ENCODE results near the gene FBLN2. TPM values are rescaled to one million over a fixed set of nuclear protein-coding genes. Genes with fewer than 3 reads are reported as not detected.

The FBLN2 gene
- total RNA-seq, 2 donors from 2014 or later: 12.8 to 318 TPM

- H3K9me3 ChIP-seq: no peaks in the 10 kb centered on the region
- H3K4me1 ChIP-seq (replicated peaks): no peaks in the 10 kb centered on the region
- DNase-seq (ENCODE audit: low spot score): no peak
- no peaks in the 10 kb centered on the region for H3K27me3 ChIP-seq (replicated peaks; ENCODE audit: insufficient read depth)
- H3K36me3 ChIP-seq: no peaks in the 10 kb centered on the region
- TF ChIP-seq POLR2AphosphoS5 (IDR thresholded peaks at IDR 0.05): no peak
- TF ChIP-seq, protein P1, sequence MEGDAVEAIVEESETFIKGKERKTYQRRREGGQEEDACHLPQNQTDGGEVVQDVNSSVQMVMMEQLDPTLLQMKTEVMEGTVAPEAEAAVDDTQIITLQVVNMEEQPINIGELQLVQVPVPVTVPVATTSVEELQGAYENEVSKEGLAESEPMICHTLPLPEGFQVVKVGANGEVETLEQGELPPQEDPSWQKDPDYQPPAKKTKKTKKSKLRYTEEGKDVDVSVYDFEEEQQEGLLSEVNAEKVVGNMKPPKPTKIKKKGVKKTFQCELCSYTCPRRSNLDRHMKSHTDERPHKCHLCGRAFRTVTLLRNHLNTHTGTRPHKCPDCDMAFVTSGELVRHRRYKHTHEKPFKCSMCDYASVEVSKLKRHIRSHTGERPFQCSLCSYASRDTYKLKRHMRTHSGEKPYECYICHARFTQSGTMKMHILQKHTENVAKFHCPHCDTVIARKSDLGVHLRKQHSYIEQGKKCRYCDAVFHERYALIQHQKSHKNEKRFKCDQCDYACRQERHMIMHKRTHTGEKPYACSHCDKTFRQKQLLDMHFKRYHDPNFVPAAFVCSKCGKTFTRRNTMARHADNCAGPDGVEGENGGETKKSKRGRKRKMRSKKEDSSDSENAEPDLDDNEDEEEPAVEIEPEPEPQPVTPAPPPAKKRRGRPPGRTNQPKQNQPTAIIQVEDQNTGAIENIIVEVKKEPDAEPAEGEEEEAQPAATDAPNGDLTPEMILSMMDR (IDR thresholded peaks at IDR 0.05): no peak
- TF ChIP-seq POLR2A (IDR thresholded peaks at IDR 0.05): no peak
- intact Hi-C loops (cut with DNase I): no loop called here
- H3K4me3 ChIP-seq: no peak overlapping the region
- no peak overlapping the region for H3K27ac ChIP-seq
- WGBS: 94% methylated on average over 12 of the region's 12 CpGs
These were observed 71.9 kb downstream of the FBLN2 start for GRCh38 chr3:13620776-13621365.

DNA sequence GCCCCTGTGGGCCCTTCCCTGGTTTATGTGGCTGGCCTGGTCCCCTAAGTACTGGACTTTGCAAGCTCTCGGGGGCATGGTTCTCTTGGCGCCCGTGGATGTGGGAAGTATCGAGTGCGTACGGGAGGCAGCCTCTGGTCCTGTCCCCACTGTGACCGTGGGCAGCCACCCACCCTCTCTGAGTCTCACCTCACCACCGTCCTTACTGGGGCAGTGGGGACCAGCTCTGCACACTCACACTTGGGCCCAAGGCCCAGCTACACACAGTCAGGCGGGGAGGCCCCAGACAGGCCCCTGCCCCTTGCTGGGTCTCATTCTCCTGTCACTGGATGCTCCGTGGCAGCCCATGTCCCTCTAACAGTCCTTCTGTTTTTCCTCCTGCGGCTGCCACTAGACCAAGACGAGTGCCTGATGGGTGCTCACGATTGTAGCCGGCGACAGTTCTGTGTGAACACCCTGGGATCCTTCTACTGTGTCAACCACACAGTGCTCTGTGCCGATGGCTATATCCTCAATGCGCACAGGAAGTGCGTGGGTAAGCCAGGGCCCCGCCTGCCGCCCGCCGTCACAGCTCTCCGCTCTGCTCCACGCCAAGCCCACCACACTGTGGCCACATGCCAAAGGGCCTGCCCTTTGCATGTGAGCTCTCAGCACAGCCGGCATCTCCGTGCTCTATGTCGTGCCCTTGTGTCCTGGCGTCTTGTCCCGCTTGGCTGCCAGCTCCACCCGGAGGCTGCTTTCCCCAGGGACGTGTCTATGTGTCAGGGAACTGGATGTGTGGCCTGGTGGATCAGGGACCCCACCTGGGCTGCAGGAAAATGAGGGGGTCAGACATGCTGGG is 72.7 kb downstream of the FBLN2 start:
- TF ChIP-seq POLR2AphosphoS5 (IDR thresholded peaks at IDR 0.05) (no peak), POLR2A (IDR thresholded peaks at IDR 0.05) (no peak)
- TF ChIP-seq, protein P1 (IDR thresholded peaks at IDR 0.05): no peak
- no peaks in the 10 kb centered on the region for H3K9me3 ChIP-seq
- H3K4me3 ChIP-seq: no peak overlapping the region
- DNase-seq (ENCODE audit: low spot score): no peak
- WGBS: 90% methylated on average over 31 of the region's 31 CpGs
- intact Hi-C loops (cut with DNase I): no loop called here
- peak overlapping the region in 1 of 2 donors; percentile 48 for H3K27ac ChIP-seq
- no peaks in the 10 kb centered on the region for H3K4me1 ChIP-seq (replicated peaks)
- H3K36me3 ChIP-seq: no peaks in the 10 kb centered on the region
- no peaks in the 10 kb centered on the region for H3K27me3 ChIP-seq (replicated peaks; ENCODE audit: insufficient read depth)

DNA sequence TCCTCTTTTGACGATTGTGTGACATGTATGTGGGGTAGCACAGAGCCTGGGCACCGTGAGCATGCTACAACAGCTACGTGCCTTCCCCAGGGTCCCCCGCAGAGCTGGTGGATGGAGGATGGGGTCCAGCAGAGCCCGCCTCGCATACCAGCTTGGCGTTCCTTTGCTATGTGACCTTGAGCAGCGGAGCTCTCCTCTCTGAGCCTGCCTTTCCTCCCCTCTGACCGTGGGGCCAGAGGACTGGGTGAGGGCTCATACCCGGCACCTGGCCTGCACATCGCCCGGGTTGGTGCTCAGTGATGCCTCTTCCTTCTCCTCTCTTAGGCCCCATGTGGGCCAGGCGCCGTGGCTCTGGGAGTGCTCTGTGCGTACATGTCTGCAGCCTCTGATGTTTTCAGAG is 73.4 kb downstream of the FBLN2 start:
- Histone ChIP-seq H3K4me3 (no peak overlapping the region), H3K36me3 (no peaks in the 10 kb centered on the region), H3K9me3 (no peaks in the 10 kb centered on the region), H3K27ac (peak overlapping the region; percentile 48 to 51), H3K4me1 (replicated peaks) (no peaks in the 10 kb centered on the region), H3K27me3 (replicated peaks; ENCODE audit: insufficient read depth) (no peaks in the 10 kb centered on the region)
- TF ChIP-seq POLR2A (IDR thresholded peaks at IDR 0.05) (no peak), POLR2AphosphoS5 (IDR thresholded peaks at IDR 0.05) (no peak)
- TF ChIP-seq, protein P1 (IDR thresholded peaks at IDR 0.05): no peak
- no peak for DNase-seq (ENCODE audit: low spot score)
- intact Hi-C loops (cut with DNase I): no loop called here
- WGBS: 95% methylated on average over 15 of the region's 15 CpGs

- H3K27me3 ChIP-seq (replicated peaks; ENCODE audit: insufficient read depth): no peaks in the 10 kb centered on the region
- H3K36me3 ChIP-seq: no peaks in the 10 kb centered on the region
- no peak overlapping the region for H3K4me3 ChIP-seq
- no peaks in the 10 kb centered on the region for H3K9me3 ChIP-seq
- WGBS: 36% methylated on average over 21 of the region's 21 CpGs
- intact Hi-C loops (cut with DNase I): no loop called here
- no peak for TF ChIP-seq POLR2A (IDR thresholded peaks at IDR 0.05)
- peak; percentile 79 for TF ChIP-seq POLR2AphosphoS5 (IDR thresholded peaks at IDR 0.05)
- TF ChIP-seq, protein P1 (IDR thresholded peaks at IDR 0.05): peak in 1 of 4 experiments; percentile 28
- H3K4me1 ChIP-seq (replicated peaks): no peaks in the 10 kb centered on the region
- DNase-seq (ENCODE audit: low spot score): peak; percentile 73
- peak overlapping the region; percentile 48 to 51 for H3K27ac ChIP-seq
These were observed 74.3 kb downstream of the FBLN2 start for GRCh38 chr3:13623101-13623654.
